ENCODE data around the gene HEPHL1. TPM values are rescaled to one million over a fixed set of nuclear protein-coding genes. Genes with fewer than 3 reads are reported as not detected.

The HEPHL1 gene
- total RNA-seq, 2 donors from 2014 or later, result not detected

DNA sequence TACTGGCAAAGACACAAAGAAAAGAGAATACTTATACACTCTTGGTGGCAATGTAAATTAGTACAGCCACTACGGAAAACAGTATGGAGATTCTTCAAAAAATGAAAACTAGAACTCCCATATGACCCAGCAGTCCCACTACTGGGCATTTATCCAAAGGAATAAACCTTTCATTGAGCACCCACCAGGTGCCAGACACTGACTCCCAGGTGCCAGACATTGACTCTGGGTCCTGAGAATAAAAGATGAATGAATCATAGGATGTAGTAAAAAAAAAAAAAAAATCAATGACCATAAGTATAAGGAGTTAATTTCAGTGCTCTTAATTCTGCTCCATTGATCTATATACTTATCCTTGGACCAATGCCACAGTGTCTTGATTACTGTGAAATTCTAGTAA, 28.2 kb downstream of the HEPHL1 start:
- H3K36me3 ChIP-seq, result no peaks in the 10 kb centered on the region
- H3K4me3 ChIP-seq, result no peak overlapping the region
- no peaks in the 10 kb centered on the region for H3K9me3 ChIP-seq
- DNase-seq (ENCODE audit: low spot score) (no peak), ATAC-seq (ENCODE audit: insufficient number of reproducible peaks, low FRiP score, low read depth) (no peak)
- H3K27ac ChIP-seq, result no peak overlapping the region
- TF ChIP-seq, protein P1, sequence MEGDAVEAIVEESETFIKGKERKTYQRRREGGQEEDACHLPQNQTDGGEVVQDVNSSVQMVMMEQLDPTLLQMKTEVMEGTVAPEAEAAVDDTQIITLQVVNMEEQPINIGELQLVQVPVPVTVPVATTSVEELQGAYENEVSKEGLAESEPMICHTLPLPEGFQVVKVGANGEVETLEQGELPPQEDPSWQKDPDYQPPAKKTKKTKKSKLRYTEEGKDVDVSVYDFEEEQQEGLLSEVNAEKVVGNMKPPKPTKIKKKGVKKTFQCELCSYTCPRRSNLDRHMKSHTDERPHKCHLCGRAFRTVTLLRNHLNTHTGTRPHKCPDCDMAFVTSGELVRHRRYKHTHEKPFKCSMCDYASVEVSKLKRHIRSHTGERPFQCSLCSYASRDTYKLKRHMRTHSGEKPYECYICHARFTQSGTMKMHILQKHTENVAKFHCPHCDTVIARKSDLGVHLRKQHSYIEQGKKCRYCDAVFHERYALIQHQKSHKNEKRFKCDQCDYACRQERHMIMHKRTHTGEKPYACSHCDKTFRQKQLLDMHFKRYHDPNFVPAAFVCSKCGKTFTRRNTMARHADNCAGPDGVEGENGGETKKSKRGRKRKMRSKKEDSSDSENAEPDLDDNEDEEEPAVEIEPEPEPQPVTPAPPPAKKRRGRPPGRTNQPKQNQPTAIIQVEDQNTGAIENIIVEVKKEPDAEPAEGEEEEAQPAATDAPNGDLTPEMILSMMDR (IDR thresholded peaks at IDR 0.05), result no peak
- no peaks in the 10 kb centered on the region for H3K4me1 ChIP-seq (ENCODE audit: control insufficient read depth in 1 of 2, low read depth in 2 of 2)
- H3K27me3 ChIP-seq (replicated peaks; ENCODE audit: insufficient read depth), result no peaks in the 10 kb centered on the region

DNA sequence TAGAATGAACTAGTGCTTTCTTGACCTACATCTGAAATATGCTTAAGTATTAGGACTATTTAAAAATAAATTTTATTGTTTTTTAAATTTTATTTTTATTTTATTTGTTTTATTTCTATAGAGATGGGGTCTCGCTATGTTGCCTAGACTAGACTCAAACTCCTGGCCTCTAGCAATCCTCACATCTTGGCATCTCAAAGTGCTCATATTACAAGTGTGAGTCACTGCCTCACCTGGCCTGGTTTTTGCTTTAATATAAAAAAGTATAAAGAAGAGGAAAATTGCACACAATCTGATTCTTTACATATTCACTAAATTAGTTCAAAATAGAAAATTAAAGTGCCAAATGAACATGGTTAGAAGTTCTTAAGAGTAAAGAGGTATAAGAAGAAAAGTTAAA, 37.5 kb downstream of the HEPHL1 start:
- no peaks in the 10 kb centered on the region for H3K27me3 ChIP-seq (replicated peaks; ENCODE audit: insufficient read depth)
- H3K4me3 ChIP-seq, result no peak overlapping the region
- H3K36me3 ChIP-seq, result no peaks in the 10 kb centered on the region
- H3K9me3 ChIP-seq, result no peaks in the 10 kb centered on the region
- TF ChIP-seq, protein P1 (IDR thresholded peaks at IDR 0.05), result no peak
- no peaks in the 10 kb centered on the region for H3K4me1 ChIP-seq (ENCODE audit: control insufficient read depth in 1 of 2, low read depth in 2 of 2)
- ATAC-seq (ENCODE audit: insufficient number of reproducible peaks, low FRiP score, low read depth) (no peak), DNase-seq (ENCODE audit: low spot score) (no peak)
- no peak overlapping the region for H3K27ac ChIP-seq

- TF ChIP-seq, protein P1 (IDR thresholded peaks at IDR 0.05), result no peak
- Histone ChIP-seq H3K9me3 (no peaks in the 10 kb centered on the region), H3K27me3 (replicated peaks; ENCODE audit: insufficient read depth) (no peaks in the 10 kb centered on the region), H3K4me1 (ENCODE audit: control insufficient read depth in 1 of 2, low read depth in 2 of 2) (no peaks in the 10 kb centered on the region), H3K36me3 (no peaks in the 10 kb centered on the region), H3K27ac (no peak overlapping the region), H3K4me3 (no peak overlapping the region)
- no peak for ATAC-seq (ENCODE audit: insufficient number of reproducible peaks, low FRiP score, low read depth)
- no peak for DNase-seq (ENCODE audit: low spot score)
These were observed 37.9 kb downstream of the HEPHL1 start for GRCh38 chr11:94059065-94059464.

DNA sequence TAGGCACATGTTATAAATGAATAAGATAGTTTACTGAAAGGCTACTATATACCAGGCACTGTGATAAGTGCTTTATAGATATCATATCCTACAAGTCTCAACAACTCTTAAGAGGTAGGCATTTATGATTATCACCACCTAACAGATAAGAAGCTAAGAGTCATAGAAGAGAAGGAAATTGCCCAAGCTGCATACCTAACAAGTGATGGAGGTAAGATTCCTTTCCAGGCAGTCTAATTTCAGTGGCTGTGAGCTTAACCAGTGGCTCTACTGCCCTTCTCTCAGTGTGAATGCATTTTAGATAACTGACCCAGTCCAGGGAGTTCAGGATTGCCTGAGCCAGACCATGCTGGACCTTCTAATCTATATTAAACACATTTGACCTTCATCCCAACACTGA, 39.2 kb downstream of the HEPHL1 start:
- H3K36me3 ChIP-seq, result no peaks in the 10 kb centered on the region
- H3K27ac ChIP-seq, result no peak overlapping the region
- ATAC-seq (ENCODE audit: insufficient number of reproducible peaks, low FRiP score, low read depth) (no peak), DNase-seq (ENCODE audit: low spot score) (no peak)
- no peaks in the 10 kb centered on the region for H3K4me1 ChIP-seq (ENCODE audit: control insufficient read depth in 1 of 2, low read depth in 2 of 2)
- H3K4me3 ChIP-seq, result no peak overlapping the region
- H3K9me3 ChIP-seq, result no peaks in the 10 kb centered on the region
- H3K27me3 ChIP-seq (replicated peaks; ENCODE audit: insufficient read depth), result no peaks in the 10 kb centered on the region
- TF ChIP-seq, protein P1 (IDR thresholded peaks at IDR 0.05), result no peak

DNA sequence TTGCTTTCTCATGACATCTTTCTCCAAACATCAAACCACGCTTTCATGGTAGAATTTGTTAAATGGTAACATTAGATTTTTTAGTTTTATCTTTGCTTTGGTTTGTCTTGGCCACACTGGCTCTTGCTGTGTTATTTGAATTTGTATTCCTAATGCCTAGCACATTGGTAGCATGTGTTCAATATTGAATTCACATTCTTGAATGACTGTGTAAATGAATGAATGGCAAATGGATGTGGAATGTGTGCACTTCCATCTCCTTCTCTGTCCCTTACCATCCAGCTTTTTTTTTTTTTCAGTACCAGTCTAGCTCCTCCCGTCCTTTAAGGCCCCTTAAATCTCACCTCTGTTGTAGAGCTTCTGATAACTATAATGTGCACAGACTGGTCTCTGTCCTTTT, 41.2 kb downstream of the HEPHL1 start:
- no peaks in the 10 kb centered on the region for H3K36me3 ChIP-seq
- ATAC-seq (ENCODE audit: insufficient number of reproducible peaks, low FRiP score, low read depth) (no peak), DNase-seq (ENCODE audit: low spot score) (no peak)
- H3K27ac ChIP-seq, result no peak overlapping the region
- H3K4me1 ChIP-seq (ENCODE audit: control insufficient read depth in 1 of 2, low read depth in 2 of 2), result no peaks in the 10 kb centered on the region
- TF ChIP-seq, protein P1 (IDR thresholded peaks at IDR 0.05), result no peak
- H3K4me3 ChIP-seq, result no peak overlapping the region
- H3K27me3 ChIP-seq (replicated peaks; ENCODE audit: insufficient read depth), result no peaks in the 10 kb centered on the region
- no peaks in the 10 kb centered on the region for H3K9me3 ChIP-seq
